ENCODE measurements around the gene IL17REL. TPM values are rescaled to one million over a fixed set of nuclear protein-coding genes. Genes with fewer than 3 reads are reported as not detected.

The IL17REL gene
- total RNA-seq, 1 donor from 2014 or later, result not detected

DNA sequence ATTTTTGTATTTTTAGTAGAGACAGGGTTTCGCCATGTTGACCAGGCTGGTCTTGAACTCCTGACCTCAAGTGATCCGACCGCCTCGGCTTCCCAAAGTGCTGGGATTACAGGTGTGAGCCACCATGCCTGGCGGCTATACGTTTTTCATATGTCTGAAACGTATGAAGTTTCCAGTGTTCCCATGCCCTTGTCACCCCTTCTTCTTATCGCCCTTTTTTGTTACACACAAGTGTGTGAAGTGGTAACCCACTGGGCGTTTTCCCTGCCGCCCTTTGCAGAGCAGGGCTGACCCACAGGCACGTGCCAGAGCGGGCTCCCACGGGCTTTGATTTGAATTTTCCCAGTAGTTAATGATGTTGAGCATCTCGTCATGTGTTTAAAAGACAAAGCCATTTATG is 35.0 kb downstream of the IL17REL start:
- TF ChIP-seq CTCF (IDR thresholded peaks at IDR 0.05), result no peak
- Mint-ChIP-seq H3K27ac (ENCODE audit: unreplicated experiment) (no peak overlapping the region), H3K9me3 (ENCODE audit: unreplicated experiment) (peaks cover 4% of the 10 kb centered on the region), H3K36me3 (ENCODE audit: unreplicated experiment) (no peaks in the 10 kb centered on the region), H3K27me3 (ENCODE audit: unreplicated experiment) (peaks cover 2% of the 10 kb centered on the region), H3K4me3 (ENCODE audit: unreplicated experiment) (no peak overlapping the region), H3K4me1 (ENCODE audit: unreplicated experiment) (peaks cover 8% of the 10 kb centered on the region)
- DNase-seq (ENCODE audit: extremely low spot score, unreplicated experiment), result no peak

DNA sequence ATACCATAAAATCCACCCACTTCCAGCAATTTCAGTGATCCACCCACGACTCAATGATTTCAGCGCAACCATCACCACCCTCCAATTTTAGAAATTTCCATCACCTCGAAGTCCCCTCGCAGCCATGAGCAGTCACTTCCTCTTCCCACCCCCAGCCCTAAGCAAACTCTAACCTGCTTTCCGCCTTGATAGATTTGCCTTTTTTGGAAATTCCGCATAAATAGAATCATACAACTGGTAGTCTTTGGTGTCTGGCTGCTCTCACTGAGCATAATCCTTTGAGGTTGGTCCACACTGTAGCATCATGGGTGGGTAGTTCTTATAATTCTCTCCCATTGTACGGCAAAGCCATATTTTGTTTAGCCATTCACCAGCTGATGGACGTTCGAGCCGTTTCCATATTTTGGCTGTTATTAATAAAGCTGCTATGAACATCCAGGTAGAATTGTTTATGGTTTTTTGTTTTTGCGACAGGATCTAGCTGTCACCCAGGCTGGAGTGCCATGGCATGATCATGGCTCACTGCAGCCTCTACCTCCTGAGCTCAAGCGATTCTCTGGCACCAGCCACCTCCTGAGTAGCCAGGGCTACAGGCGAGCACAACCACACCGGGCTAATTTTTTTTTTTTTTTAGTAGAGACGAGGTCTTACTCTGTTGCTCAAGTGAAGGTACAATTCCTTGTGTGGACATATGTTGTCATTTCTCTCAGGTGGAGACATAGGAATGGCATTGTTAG is 36.0 kb downstream of the IL17REL start:
- Mint-ChIP-seq H3K4me3 (ENCODE audit: unreplicated experiment) (no peak overlapping the region), H3K27ac (ENCODE audit: unreplicated experiment) (no peak overlapping the region), H3K36me3 (ENCODE audit: unreplicated experiment) (no peaks in the 10 kb centered on the region), H3K27me3 (ENCODE audit: unreplicated experiment) (no peaks in the 10 kb centered on the region), H3K4me1 (ENCODE audit: unreplicated experiment) (peaks cover 8% of the 10 kb centered on the region), H3K9me3 (ENCODE audit: unreplicated experiment) (peaks cover 4% of the 10 kb centered on the region)
- DNase-seq (ENCODE audit: extremely low spot score, unreplicated experiment), result no peak
- TF ChIP-seq CTCF (IDR thresholded peaks at IDR 0.05), result no peak

GRCh38 chr22:49975543-49976389 is 36.8 kb downstream of the IL17REL start:
- Mint-ChIP-seq H3K27me3 (ENCODE audit: unreplicated experiment) (no peaks in the 10 kb centered on the region), H3K9me3 (ENCODE audit: unreplicated experiment) (peaks cover 4% of the 10 kb centered on the region), H3K4me3 (ENCODE audit: unreplicated experiment) (no peak overlapping the region), H3K27ac (ENCODE audit: unreplicated experiment) (no peak overlapping the region), H3K4me1 (ENCODE audit: unreplicated experiment) (peaks cover 11% of the 10 kb centered on the region), H3K36me3 (ENCODE audit: unreplicated experiment) (no peaks in the 10 kb centered on the region)
- TF ChIP-seq CTCF (IDR thresholded peaks at IDR 0.05), result no peak
- DNase-seq (ENCODE audit: extremely low spot score, unreplicated experiment), result no peak

DNA sequence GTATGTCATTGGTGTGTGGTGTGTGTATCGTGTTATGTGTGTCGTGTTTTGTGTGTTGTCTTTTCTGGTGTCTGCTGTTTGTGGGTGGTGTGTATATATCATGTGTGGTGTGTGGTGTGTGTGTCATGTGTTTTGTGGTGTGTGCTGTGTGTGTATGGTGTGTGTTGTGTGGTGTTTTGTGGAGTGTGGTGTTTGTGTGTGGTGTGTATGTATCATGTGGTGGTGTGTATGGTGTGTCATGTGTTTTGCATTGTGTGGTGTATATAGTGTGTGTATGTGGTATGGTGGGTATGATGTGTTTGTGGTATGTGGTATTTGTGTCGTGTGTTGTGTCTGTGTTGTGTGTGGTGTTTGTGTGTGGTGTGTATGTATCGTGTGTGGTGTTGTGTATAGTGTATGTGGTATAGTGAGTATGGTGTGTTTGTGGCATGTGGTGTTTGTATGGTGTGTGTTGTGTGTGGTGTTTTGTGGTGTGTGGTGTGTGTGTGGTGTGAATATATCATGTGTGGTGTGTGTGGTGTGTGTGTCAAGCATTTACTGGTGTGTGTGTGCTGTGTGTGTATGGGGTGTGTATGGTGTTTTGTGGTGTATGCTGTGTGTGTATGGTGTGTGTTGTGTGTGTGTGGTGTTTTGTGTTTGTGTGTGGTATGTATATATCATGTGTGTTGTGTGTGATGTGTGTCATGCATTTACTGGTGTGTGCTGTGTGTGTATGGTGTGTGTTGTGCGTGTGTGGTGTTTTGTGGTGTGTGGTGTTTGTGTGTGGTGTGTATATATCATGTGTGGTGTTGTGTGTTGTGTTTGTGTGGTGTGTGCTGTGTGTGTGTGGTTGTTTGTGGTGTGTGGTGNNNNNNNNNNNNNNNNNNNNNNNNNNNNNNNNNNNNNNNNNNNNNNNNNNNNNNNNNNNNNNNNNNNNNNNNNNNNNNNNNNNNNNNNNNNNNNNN is 39.3 kb downstream of the IL17REL start:
- Mint-ChIP-seq H3K4me1 (ENCODE audit: unreplicated experiment) (peaks cover 15% of the 10 kb centered on the region), H3K36me3 (ENCODE audit: unreplicated experiment) (no peaks in the 10 kb centered on the region), H3K27me3 (ENCODE audit: unreplicated experiment) (no peaks in the 10 kb centered on the region), H3K9me3 (ENCODE audit: unreplicated experiment) (no peaks in the 10 kb centered on the region), H3K27ac (ENCODE audit: unreplicated experiment) (no peak overlapping the region), H3K4me3 (ENCODE audit: unreplicated experiment) (no peak overlapping the region)
- DNase-seq (ENCODE audit: extremely low spot score, unreplicated experiment), result no peak
- no peak for TF ChIP-seq CTCF (IDR thresholded peaks at IDR 0.05)
